ENCODE measurements around the gene SESN2. TPM values are rescaled to one million over a fixed set of nuclear protein-coding genes. Genes with fewer than 3 reads are reported as not detected.

The SESN2 gene
- total RNA-seq, 1 experiment from 2014 or later, result 36.8 TPM

DNA sequence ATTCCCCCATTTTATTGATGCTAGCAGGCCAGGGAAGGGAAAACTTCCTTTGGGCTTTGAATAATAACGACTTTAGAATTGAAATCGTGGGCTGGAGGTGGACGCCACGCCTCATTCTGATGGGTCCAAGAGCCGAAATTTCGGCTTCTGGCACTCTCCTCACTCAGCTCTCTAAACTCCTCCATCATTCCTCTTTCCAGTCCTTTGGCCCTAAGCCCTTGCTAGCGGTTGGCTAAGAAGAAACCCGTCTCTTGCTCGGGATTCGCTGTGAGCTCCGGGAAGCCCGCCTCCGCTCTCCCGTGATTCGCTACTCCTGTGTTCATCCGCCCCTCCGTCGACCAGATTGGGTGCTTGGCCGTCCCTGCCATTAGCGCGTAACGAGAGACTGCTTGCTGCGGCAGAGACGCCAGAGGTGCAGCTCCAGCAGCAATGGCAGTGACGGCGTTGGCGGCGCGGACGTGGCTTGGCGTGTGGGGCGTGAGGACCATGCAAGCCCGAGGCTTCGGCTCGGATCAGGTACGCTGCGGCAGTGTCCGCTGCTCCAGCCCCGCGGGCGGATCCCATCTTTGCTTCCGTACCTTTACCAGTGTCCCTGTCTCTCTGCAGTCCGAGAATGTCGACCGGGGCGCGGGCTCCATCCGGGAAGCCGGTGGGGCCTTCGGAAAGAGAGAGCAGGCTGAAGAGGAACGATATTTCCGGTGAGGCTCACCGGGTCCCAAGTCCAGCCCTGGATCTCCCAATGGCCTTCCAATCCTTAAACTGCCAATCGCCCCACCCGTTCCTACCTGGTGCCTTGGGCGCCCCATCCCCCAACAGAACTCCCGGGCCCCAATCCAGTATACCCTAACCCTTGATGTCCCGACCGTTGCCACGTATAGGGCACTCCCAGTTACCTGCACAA lies 23.3 kb upstream of the SESN2 start, which contains the start of gene ATP5IF1 (continued):
- peak; percentile 96 for TF ChIP-seq SP1 (IDR thresholded peaks at IDR 0.05; ENCODE audit: low read depth)
- TF ChIP-seq, protein P1, sequence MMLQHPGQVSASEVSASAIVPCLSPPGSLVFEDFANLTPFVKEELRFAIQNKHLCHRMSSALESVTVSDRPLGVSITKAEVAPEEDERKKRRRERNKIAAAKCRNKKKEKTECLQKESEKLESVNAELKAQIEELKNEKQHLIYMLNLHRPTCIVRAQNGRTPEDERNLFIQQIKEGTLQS (IDR thresholded peaks at IDR 0.05), result no peak
- no peak for TF ChIP-seq MAX (IDR thresholded peaks at IDR 0.05)

DNA sequence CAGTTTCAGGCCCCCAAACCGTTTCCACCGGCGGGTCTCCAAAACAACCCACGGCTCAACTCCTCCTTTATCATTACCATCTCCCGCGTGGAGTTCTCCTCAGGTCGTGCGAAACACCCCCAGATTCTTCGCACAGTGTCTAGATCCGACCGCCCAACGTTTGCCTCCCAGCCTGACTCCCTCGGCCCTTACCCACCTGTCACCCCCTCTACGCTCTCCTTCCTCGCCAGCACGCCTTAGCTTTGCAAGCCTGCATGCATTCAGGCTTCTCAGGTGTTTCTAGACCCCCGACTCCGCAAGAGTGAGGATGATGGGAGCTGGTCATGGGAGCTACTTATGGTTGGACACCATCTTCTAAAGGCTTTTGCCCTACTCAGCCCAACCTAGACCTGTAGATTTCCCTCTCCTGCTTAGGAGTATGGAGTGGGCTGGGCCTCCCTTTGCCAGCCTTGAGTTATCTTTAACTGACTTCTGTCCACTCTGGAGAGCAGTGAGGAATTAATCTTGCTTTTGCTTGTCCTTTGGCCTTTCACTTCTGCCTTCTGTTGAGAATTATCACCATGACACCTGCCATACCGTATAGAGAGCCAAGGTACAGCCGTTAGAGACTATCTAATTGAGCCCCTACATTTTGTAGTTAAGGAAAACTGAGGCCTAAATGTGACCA lies 22.5 kb upstream of the SESN2 start:
- no peaks in the 10 kb centered on the region for H4K20me1 ChIP-seq (ENCODE audit: insufficient read depth)
- no peaks in the 10 kb centered on the region for H3K9me3 ChIP-seq (ENCODE audit: control insufficient read depth in 1 of 2, insufficient read depth in 1 of 2, low read depth in 1 of 2, low read length in 2 of 2)
- H3K4me3 ChIP-seq (replicated peaks in 1 of 2; ENCODE audit: low read depth in 1 of 2, low read length in 2 of 2), result peak overlapping the region; percentile 83
- H3K4me2 ChIP-seq (ENCODE audit: low read length), result peak overlapping the region; percentile 93
- H2AFZ ChIP-seq (ENCODE audit: low read depth, low read length, poor library complexity, severe bottlenecking), result no peak overlapping the region
- DNase-seq (ENCODE audit: low read depth, low spot score) (no peak), ATAC-seq (no peak)
- H3K9me2 ChIP-seq (ENCODE audit: insufficient read depth), result no peaks in the 10 kb centered on the region
- intact Hi-C loops (cut with micrococcal nuclease), result no loop called here
- peak overlapping the region; percentile 84 for H3K9ac ChIP-seq (ENCODE audit: low read length)
- RAD21 ChIA-PET (ENCODE audit: low non-redundant PET in 1 of 2, low total read pairs in 2 of 2, uncharacterized antibody in 2 of 2, unreplicated experiment in 2 of 2), result no interaction called here
- H3K36me3 ChIP-seq (ENCODE audit: control insufficient read depth in 1 of 2, insufficient read depth in 2 of 2, low read length in 2 of 2), result peaks cover 3 to 8% of the 10 kb centered on the region in 2 experiments; a peak in 1 of 4 replicates
- H3K79me2 ChIP-seq (ENCODE audit: insufficient read depth, low read length), result peaks cover 35% of the 10 kb centered on the region
- no peaks in the 10 kb centered on the region for H3K27me3 ChIP-seq (ENCODE audit: insufficient read depth, low read length)
- POLR2A ChIA-PET, result interaction anchor here (1.0 to 6.4 kb wide), 3 partner anchors 11 to 133 kb away, joined by 3 to 61 read pairs (median 3); partner anchors contain the start of gene PHACTR4
- peak overlapping the region; percentile 72 for H3K27ac ChIP-seq (ENCODE audit: low read depth, low read length)
- H3K4me1 ChIP-seq (ENCODE audit: control insufficient read depth in 1 of 2, insufficient read depth in 2 of 2, low read length in 2 of 2), result peaks cover 9 to 24% of the 10 kb centered on the region in 2 experiments
- CTCF ChIA-PET, result interaction anchor here (0.8 to 3.5 kb wide), 4 partner anchors 9 to 28 kb away, joined by 4 to 42 read pairs (median 6); no protein-coding TSS in a partner anchor
- no TSS peak for BruUV-seq (replicated peaks)
- TF ChIP-seq, protein P1 (IDR thresholded peaks at IDR 0.05), result no peak
- no peak for TF ChIP-seq ZNF274 (IDR thresholded peaks at IDR 0.05; ENCODE audit: low read depth, low read length)
- TF ChIP-seq CEBPB (IDR thresholded peaks at IDR 0.05; ENCODE audit: low read depth), result no peak
- TF ChIP-seq EZH2phosphoT487 (IDR thresholded peaks at IDR 0.05; ENCODE audit: borderline replicate concordance), result no peak
- no peak for TF ChIP-seq SP1 (IDR thresholded peaks at IDR 0.05; ENCODE audit: low read depth)
- no peak for TF ChIP-seq ZFX (IDR thresholded peaks at IDR 0.05)
- TF ChIP-seq, protein P2, sequence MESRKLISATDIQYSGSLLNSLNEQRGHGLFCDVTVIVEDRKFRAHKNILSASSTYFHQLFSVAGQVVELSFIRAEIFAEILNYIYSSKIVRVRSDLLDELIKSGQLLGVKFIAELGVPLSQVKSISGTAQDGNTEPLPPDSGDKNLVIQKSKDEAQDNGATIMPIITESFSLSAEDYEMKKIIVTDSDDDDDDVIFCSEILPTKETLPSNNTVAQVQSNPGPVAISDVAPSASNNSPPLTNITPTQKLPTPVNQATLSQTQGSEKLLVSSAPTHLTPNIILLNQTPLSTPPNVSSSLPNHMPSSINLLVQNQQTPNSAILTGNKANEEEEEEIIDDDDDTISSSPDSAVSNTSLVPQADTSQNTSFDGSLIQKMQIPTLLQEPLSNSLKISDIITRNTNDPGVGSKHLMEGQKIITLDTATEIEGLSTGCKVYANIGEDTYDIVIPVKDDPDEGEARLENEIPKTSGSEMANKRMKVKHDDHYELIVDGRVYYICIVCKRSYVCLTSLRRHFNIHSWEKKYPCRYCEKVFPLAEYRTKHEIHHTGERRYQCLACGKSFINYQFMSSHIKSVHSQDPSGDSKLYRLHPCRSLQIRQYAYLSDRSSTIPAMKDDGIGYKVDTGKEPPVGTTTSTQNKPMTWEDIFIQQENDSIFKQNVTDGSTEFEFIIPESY (IDR thresholded peaks at IDR 0.05; ENCODE audit: extremely low read depth, insufficient replicate concordance, low read length), result no peak
- TF ChIP-seq YY1 (IDR thresholded peaks at IDR 0.05; ENCODE audit: extremely low read depth, insufficient replicate concordance, low read depth, low read length), result no peak
- TF ChIP-seq EZH2 (IDR thresholded peaks at IDR 0.05), result no peak
- no peak for TF ChIP-seq SIN3A (IDR thresholded peaks at IDR 0.05; ENCODE audit: low read depth)
- TF ChIP-seq TCF7L2 (IDR thresholded peaks at IDR 0.05; ENCODE audit: borderline replicate concordance, extremely low read depth, insufficient read depth, insufficient read length), result no peak
- TF ChIP-seq ELF1 (IDR thresholded peaks at IDR 0.05; ENCODE audit: borderline replicate concordance, low read depth), result no peak
- no peak for TF ChIP-seq RAD21 (IDR thresholded peaks at IDR 0.05; ENCODE audit: low read depth)
- no peak for TF ChIP-seq EGR1 (IDR thresholded peaks at IDR 0.05; ENCODE audit: low read depth)
- TF ChIP-seq POLR2A (IDR thresholded peaks at IDR 0.05; ENCODE audit: borderline replicate concordance, extremely low read depth, insufficient read depth, insufficient read length), result no peak
